Colonic mucosa (tissue), 4 donors: Measurements from ENCODE around the gene FRMPD1. TPM values are rescaled to one million over a fixed set of nuclear protein-coding genes. Genes with fewer than 3 reads are reported as not detected.

ENCODE experiments used
- DNase-seq: peaks from one replicate; pipeline ENCODE4 v3.0.0-alpha.2; 2020
- H3K27ac ChIP-seq: fragments of 200-600 bp; one replicate; pipeline ENCODE4 v1.8.0; 2021
- H3K27me3 ChIP-seq: fragments of 200-600 bp; one replicate; pipeline ENCODE4 v1.8.0; 2021
- H3K36me3 ChIP-seq: fragments of 200-600 bp; one replicate; pipeline ENCODE4 v1.8.0; 2021
- H3K4me1 ChIP-seq: fragments of 200-600 bp; one replicate; pipeline ENCODE4 v1.8.0; 2021; ENCODE audit warnings: mild to moderate bottlenecking
- H3K4me3 ChIP-seq: fragments of 200-600 bp; one replicate; pipeline ENCODE4 v1.8.0; 2021
- H3K9ac ChIP-seq, 2 donors: one replicate each; pipeline ENCODE4 v1.7.0; 2013; ENCODE audit warnings: control low read depth in 2 of 2, low read depth in 2 of 2, low read length in 2 of 2
- H3K9me3 ChIP-seq: fragments of 200-600 bp; one replicate; pipeline ENCODE4 v1.8.0; 2021
- CTCF ChIP-seq: fragments of 200-600 bp; IDR thresholded peaks from one replicate; pipeline ENCODE4 v1.8.0; 2022; ENCODE audit warnings: antibody characterized with exemption, mild to moderate bottlenecking
- intact Hi-C: fragments of 100-400 bp; cut with DNase I; formaldehyde crosslinking; loops from one replicate; pipeline ENCODE4 v1.14.1; 2022
- total RNA-seq, 2 donors: library from RNA; stranded (reverse); fragmentation: NEBNext Ultra II Directional in 1 of 2; extraction: Animal tissue kit (Norgen Biotek cat#: 25700) in 1 of 2; gene quantifications; one replicate each; pipeline ENCODE4 v1.2.1, GENCODE V29; 2021
- donor health status: healthy.
- donor health status: DM: no; HTN: no; CAD: no.
- donor health status: DM: no; HTN: no; CAD: no.

FRMPD1 gene
- total RNA-seq, 2 donors from 2014 or later = 0.08 to 0.35 TPM

DNA sequence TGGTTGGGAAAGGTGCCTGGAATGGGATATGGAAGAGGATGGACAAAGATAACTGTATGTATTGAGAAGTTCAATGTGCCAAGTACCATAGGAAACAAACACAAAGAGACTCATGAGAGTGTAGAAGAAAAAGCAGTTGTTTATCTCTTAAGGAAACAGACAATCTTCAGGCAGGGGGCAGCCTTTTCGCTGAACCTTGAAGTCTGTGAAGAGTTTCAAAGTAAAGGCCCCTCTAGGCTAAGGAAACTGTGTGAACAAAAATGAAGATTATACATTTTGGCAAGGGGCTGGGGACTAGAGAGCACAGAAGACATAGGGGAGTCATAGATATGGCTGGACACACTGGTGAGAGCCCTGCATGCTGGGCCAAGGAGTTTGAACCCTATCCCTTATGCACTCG lies 27.5 kb upstream of the FRMPD1 start:
- no peak for TF ChIP-seq CTCF
- H3K9me3 ChIP-seq = no peaks in the 10 kb centered on the region
- H3K4me3 ChIP-seq = no peak overlapping the region
- H3K36me3 ChIP-seq = no peaks in the 10 kb centered on the region
- H3K9ac ChIP-seq = no peak overlapping the region
- H3K4me1 ChIP-seq = no peaks in the 10 kb centered on the region
- H3K27me3 ChIP-seq = no peaks in the 10 kb centered on the region
- no peak for DNase-seq
- intact Hi-C loops = no loop called here
- H3K27ac ChIP-seq = no peak overlapping the region

- no peak overlapping the region for H3K4me3 ChIP-seq
- no peak overlapping the region for H3K9ac ChIP-seq
- H3K4me1 ChIP-seq = no peaks in the 10 kb centered on the region
- no peaks in the 10 kb centered on the region for H3K9me3 ChIP-seq
- intact Hi-C loops = no loop called here
- no peak for DNase-seq
- no peaks in the 10 kb centered on the region for H3K36me3 ChIP-seq
- no peaks in the 10 kb centered on the region for H3K27me3 ChIP-seq
- H3K27ac ChIP-seq = no peak overlapping the region
- TF ChIP-seq CTCF = no peak
Observed at GRCh38 chr9:37624073-37624472, 26.7 kb upstream of the FRMPD1 start.

DNA sequence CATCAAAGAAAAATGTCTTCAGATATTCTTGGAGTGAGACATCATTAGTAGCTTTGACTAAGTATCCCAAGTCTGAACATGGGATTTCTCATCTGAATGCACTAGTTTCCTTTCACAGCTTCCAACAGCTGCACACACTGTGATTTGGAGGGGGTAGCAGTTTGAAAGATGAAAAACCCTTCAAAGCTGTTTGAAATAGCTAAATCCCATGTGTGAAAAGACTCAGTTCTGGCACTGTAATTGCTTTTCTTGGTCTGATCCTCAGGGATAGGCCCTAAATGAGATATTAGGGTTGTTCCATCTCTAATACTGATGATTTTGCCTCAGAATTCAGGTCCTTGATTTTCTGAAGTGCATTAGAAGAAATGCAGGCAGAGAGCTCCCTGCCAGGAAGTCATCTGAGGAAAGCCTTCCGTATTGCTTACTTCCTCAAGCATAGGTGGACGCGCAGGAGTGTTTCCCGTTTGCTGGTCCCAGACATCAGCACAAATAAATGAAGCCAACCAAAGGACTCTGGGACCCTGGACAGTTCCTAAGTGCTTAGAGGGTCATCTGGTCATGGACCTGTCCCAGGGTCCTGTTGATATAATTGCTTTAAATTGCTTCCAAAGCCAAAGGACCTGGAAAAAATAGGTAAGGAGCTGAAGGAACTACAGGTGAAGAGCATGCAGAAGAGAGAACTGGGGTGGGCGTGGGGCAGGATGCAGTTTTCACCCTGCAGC lies 25.6 kb upstream of the FRMPD1 start:
- intact Hi-C loops = no loop called here
- Histone ChIP-seq H3K27me3 (no peaks in the 10 kb centered on the region), H3K36me3 (no peaks in the 10 kb centered on the region), H3K4me1 (no peaks in the 10 kb centered on the region), H3K27ac (no peak overlapping the region), H3K9me3 (no peaks in the 10 kb centered on the region), H3K9ac (no peak overlapping the region), H3K4me3 (no peak overlapping the region)
- DNase-seq = no peak
- no peak for TF ChIP-seq CTCF

GRCh38 chr9:37625758-37626147 lies 25.0 kb upstream of the FRMPD1 start:
- intact Hi-C loops = no loop called here
- no peak for TF ChIP-seq CTCF
- H3K9me3 ChIP-seq = no peaks in the 10 kb centered on the region
- no peak overlapping the region for H3K27ac ChIP-seq
- H3K4me3 ChIP-seq = no peak overlapping the region
- H3K4me1 ChIP-seq = no peaks in the 10 kb centered on the region
- no peaks in the 10 kb centered on the region for H3K36me3 ChIP-seq
- H3K27me3 ChIP-seq = no peaks in the 10 kb centered on the region
- H3K9ac ChIP-seq = no peak overlapping the region
- peak; percentile 45 for DNase-seq

DNA sequence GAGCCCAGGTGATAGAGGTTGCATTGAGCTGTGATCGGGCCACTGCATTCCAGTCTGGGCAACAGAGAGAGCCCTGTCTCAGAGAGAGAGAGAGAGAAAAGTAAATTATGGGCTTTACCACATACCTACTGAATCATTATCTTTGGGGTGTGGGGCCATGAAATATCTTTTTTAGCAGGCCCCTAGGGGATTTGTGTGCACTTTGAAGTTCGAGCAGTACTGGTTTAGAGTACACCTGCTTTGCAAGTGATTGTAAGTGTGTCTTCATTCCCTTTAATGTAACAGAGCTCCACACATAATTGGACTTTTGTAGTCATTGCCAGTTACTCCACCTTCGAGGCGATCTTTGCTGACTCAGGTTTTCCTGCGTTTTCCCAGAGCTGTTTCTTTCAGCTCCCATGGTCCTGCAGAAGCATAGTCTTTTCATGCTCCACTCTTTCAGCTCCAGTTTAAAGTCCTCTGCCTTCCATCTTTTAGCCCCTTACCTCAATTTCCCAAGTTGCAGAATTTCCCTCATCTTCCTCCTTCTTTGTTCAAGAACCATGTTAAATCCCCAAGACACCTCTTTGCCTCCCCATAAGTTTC lies 24.0 kb upstream of the FRMPD1 start:
- Histone ChIP-seq H3K9me3 (no peaks in the 10 kb centered on the region), H3K36me3 (no peaks in the 10 kb centered on the region), H3K9ac (no peak overlapping the region), H3K27me3 (no peaks in the 10 kb centered on the region), H3K4me1 (no peaks in the 10 kb centered on the region), H3K4me3 (no peak overlapping the region), H3K27ac (no peak overlapping the region)
- intact Hi-C loops = no loop called here
- DNase-seq = no peak
- no peak for TF ChIP-seq CTCF
